ENCODE data around the gene RASGRP1.

The RASGRP1 gene

DNA sequence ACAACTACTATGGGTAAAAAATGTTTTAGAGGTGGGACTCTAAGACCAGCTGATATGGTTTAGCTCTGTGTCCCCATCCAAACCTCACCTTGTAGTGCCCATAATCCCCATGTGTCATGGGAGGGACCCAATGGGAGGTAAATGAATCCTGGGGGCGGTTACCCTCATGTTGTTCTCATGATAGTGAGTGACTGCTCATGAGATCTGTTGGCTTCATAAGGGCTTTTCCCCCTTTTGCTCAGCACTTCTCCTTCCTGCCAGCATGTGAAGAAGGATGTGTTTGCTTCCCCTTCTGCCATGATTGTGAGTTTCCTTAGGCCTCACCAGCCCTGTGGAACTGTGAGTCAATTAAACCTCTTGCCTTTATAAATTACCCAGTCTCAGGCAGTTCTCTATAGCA lies 65.0 kb downstream of the RASGRP1 start:
- Histone ChIP-seq H3K27ac (no peak overlapping the region), H3K4me3 (no peak overlapping the region)
- no peak for DNase-seq (ENCODE audit: low spot score)
- TF ChIP-seq, protein P1, sequence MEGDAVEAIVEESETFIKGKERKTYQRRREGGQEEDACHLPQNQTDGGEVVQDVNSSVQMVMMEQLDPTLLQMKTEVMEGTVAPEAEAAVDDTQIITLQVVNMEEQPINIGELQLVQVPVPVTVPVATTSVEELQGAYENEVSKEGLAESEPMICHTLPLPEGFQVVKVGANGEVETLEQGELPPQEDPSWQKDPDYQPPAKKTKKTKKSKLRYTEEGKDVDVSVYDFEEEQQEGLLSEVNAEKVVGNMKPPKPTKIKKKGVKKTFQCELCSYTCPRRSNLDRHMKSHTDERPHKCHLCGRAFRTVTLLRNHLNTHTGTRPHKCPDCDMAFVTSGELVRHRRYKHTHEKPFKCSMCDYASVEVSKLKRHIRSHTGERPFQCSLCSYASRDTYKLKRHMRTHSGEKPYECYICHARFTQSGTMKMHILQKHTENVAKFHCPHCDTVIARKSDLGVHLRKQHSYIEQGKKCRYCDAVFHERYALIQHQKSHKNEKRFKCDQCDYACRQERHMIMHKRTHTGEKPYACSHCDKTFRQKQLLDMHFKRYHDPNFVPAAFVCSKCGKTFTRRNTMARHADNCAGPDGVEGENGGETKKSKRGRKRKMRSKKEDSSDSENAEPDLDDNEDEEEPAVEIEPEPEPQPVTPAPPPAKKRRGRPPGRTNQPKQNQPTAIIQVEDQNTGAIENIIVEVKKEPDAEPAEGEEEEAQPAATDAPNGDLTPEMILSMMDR (IDR thresholded peaks at IDR 0.05), result no peak

DNA sequence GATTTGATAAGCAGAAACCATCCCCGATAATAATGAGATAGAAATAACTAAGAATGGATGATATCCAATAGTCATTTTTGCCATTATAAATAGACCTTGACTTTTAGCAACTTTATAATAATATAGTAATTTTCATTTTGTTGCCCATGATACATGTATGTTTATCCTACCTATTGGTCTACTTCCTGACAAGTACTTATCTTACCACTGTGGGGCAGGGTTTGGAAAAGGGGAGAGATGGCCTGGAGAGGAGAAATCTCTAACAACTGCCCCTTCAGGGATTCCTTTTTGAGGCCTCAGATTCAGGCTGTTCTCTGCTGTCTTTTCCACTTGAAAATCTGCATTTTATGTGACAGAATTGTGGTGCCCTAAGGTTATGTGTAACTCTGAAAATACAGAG lies 68.5 kb downstream of the RASGRP1 start:
- TF ChIP-seq, protein P1 (IDR thresholded peaks at IDR 0.05), result no peak
- DNase-seq (ENCODE audit: low spot score), result no peak
- no peak overlapping the region for H3K27ac ChIP-seq
- no peak overlapping the region for H3K4me3 ChIP-seq

DNA sequence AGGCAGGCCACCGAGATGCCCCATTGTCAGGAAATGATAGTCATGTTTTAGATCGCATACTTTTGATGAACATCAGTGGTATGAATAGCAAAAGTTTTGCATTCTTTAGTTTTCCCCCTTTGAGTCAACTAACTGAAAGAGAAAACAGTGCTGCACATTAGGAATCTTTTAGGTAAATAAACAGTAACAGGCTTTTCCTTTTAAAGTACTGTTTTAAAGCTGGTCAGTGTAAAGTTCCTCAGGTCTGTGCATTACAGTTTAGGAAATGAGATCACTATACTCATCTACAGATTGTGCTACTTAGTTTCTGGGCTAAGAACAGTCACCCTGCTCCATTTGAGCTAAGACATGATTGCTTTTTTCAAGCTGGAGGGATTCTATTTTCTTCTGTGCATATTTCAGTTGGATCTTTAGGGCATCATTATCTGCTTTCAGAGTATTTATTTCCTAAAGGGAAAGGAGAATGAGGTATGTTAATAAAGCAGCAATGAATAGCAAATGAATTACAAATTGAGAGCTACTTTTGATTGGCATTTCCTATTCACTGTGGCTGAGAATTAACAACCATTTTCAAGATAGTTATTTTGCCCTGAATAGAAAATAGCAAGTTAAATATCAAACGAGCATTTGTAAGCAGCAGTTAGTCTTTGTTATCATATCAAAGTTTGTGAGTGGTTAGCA lies 74.2 kb downstream of the RASGRP1 start:
- TF ChIP-seq, protein P1 (IDR thresholded peaks at IDR 0.05), result no peak
- H3K4me3 ChIP-seq, result peak overlapping the region; percentile 33
- peak overlapping the region; percentile 20 to 66 for H3K27ac ChIP-seq

DNA sequence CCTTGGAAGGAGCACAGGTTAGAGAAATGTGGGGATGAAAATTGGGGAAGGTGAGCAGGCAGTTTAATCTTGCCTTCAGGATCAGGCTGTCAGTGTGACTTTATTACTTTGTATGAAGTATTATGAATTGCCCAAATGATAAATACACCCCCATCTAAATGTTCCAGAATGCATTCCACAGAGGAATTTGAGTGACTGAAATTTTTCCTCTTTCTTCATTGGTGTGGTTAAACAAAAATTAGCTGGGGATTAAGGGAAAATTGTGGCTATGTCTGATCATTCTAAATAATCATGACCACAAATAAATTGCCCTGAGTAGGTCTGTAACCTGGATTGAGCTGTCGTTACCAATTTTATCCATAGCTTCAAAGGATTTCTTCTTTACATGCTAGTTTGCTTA lies 77.2 kb downstream of the RASGRP1 start:
- Histone ChIP-seq H3K4me3 (no peak overlapping the region), H3K27ac (no peak overlapping the region)
- DNase-seq (ENCODE audit: low spot score), result no peak
- TF ChIP-seq, protein P1 (IDR thresholded peaks at IDR 0.05), result no peak

More for the DNA sequence above, 74.2 kb downstream of the RASGRP1 start:
- DNase-seq (ENCODE audit: low spot score), result no peak

DNA sequence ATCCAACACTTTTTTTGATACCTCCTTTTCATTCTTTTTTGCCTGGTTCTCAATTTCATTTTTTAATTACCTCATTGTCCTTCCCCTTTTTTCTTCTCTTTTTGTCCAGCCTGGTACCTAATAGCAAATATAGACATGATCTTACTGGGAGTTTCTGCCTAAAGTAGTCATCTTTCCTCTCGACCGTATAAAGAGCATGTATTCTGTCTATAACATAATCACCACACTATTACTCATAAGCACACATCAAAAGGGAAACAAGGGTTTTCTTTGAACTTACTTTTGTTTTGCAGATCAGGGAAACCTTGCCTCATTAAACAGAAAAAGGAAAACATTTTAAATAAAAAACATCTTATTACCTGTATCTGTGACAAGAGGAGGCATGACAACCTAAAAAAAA lies 77.7 kb downstream of the RASGRP1 start:
- Histone ChIP-seq H3K27ac (no peak overlapping the region), H3K4me3 (no peak overlapping the region)
- TF ChIP-seq, protein P1 (IDR thresholded peaks at IDR 0.05), result no peak
- DNase-seq (ENCODE audit: low spot score), result no peak

DNA sequence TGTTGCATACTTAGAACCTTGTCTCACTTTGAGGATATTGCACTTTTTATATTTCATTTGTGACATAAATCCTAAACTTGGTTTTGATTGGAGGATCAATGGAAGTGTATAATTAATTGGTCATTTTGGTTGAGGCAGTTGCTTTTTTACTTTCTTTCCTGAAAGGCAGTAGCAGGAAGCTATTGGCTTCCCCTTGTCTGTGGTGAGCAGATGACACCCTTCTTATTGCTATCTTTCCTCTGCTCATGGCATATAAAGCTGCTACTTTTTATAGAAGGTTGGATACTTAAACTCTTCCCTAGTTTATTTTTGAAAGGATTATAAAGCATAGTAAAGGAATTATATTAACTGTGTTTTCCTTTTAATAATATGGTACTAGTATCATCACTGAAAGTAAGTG lies 82.0 kb downstream of the RASGRP1 start:
- DNase-seq (ENCODE audit: low spot score), result no peak
- H3K4me3 ChIP-seq, result no peak overlapping the region
- no peak overlapping the region for H3K27ac ChIP-seq
- TF ChIP-seq, protein P1 (IDR thresholded peaks at IDR 0.05), result no peak

DNA sequence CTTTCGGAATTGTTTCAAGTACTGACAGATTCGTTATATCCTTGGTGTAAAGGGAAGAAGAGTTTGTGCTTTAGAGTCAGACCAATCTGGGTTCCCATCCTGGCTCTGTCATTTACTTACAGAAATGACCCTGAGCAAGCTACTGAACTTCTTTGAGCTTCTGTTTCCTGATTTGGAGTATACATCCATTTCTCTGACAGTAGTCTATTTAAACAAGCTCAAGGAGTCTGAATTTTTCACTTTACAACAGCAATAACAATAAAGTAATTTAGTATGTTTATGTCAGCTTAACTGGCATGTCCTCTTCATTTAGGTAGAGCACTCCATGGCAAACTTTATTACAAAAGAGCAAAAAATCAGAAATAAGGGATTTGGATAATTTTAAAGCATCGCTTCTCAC lies 82.9 kb downstream of the RASGRP1 start:
- H3K4me3 ChIP-seq, result no peak overlapping the region
- H3K27ac ChIP-seq, result no peak overlapping the region
- TF ChIP-seq, protein P1 (IDR thresholded peaks at IDR 0.05), result no peak
- DNase-seq (ENCODE audit: low spot score), result no peak

All from coronary artery (tissue), 2 donors.